SK-N-SH (cell line): ENCODE results near the gene PCNT. TPM values are rescaled to one million over a fixed set of nuclear protein-coding genes. Genes with fewer than 3 reads are reported as not detected.

Experiments
- CTCF ChIA-PET: fragments of 300-600, 350-600 bp; formaldehyde crosslinking; extraction: SDS; loops from one replicate; lab custom pipeline; 2021; lab: Yijun Ruan, JAX
- POLR2A ChIA-PET: fragments of 350-600 bp; sonication (Branson Sonifier 250); formaldehyde crosslinking; extraction: SDS; loops from one replicate; lab custom pipeline; 2020; ENCODE audit warnings: antibody characterized with exemption, inconsistent platforms; lab: Yijun Ruan, JAX
- DNase-seq: peaks from one replicate; pipeline ENCODE4 v3.0.0; 2012
- H2AFZ ChIP-seq: fragments of 200-600 bp; sonication (generic); 2 replicates; pipeline ENCODE4 v1.8.1; 2016; ENCODE audit warnings: antibody characterized with exemption, mild to moderate bottlenecking, low read depth
- H3F3A ChIP-seq: fragments of 200-600 bp; sonication (generic); replicated peaks from 2 replicates; pipeline ENCODE3; 2016; ENCODE audit warnings: antibody characterized with exemption, mild to moderate bottlenecking; ENCODE audit not compliant: insufficient read depth
- H3K27ac ChIP-seq, 2 experiments: fragments of 200-500 bp in 1 of 2; fragments of 200-600 bp in 1 of 2; sonication (Bioruptor generic) in 1 of 2; sonication (generic), shearing (Covaris generic) in 1 of 2; 2 replicates each; pipeline versions ENCODE4 v1.5.1 to v1.6.1; 2014 to 2016; ENCODE audit warnings: low read depth in 2 of 2, inconsistent platforms in 1 of 2, low read length in 1 of 2, mild to moderate bottlenecking in 1 of 2, mixed read lengths in 1 of 2
- H3K27me3 ChIP-seq: fragments of 200-600 bp; sonication (generic), shearing (Covaris generic); 2 replicates; pipeline ENCODE4 v1.6.1; 2016; ENCODE audit warnings: mixed run types; ENCODE audit not compliant: insufficient read depth
- H3K36me3 ChIP-seq, 2 experiments: fragments of 200-500 bp in 1 of 2; fragments of 200-600 bp in 1 of 2; sonication (Bioruptor generic) in 1 of 2; sonication (generic) in 1 of 2; replicated peaks in 1 of 2; 2 replicates each; pipeline versions ENCODE3 to v1.5.1; 2014 to 2016; ENCODE audit warnings: low read length in 1 of 2, mild to moderate bottlenecking in 1 of 2; ENCODE audit not compliant: insufficient read depth in 2 of 2, control insufficient read depth in 1 of 2
- H3K4me1 ChIP-seq, 2 experiments: fragments of 200-500 bp in 1 of 2; fragments of 200-600 bp in 1 of 2; sonication (Bioruptor generic) in 1 of 2; sonication (generic), shearing (Covaris generic) in 1 of 2; 2 replicates each; pipeline versions ENCODE4 v1.5.1 to v1.6.1; 2014 to 2016; ENCODE audit warnings: low read depth in 1 of 2, low read length in 1 of 2, mixed run types in 1 of 2; ENCODE audit not compliant: insufficient read depth in 2 of 2, control insufficient read depth in 1 of 2
- H3K4me2 ChIP-seq: fragments of 200-600 bp; sonication (generic), shearing (Covaris generic); 2 replicates; pipeline ENCODE4 v1.6.1; 2017; ENCODE audit warnings: mixed run types
- H3K4me3 ChIP-seq, 2 experiments: fragments of 200-500 bp in 1 of 2; fragments of 200-600 bp in 1 of 2; sonication (Bioruptor generic) in 1 of 2; sonication (generic), shearing (Covaris generic) in 1 of 2; 2 replicates each; pipeline versions ENCODE4 v1.5.1 to v1.8.1; 2014 to 2016; ENCODE audit warnings: low read depth in 2 of 2, inconsistent platforms in 1 of 2, low read length in 1 of 2, mild to moderate bottlenecking in 1 of 2, mixed read lengths in 1 of 2, moderate library complexity in 1 of 2
- H3K79me2 ChIP-seq: fragments of 200-600 bp; sonication (generic); 2 replicates; pipeline ENCODE4 v1.8.1; 2017; ENCODE audit warnings: mild to moderate bottlenecking; ENCODE audit not compliant: insufficient read depth
- H3K9ac ChIP-seq: fragments of 200-600 bp; sonication (generic); 2 replicates; pipeline ENCODE4 v1.6.1; 2017; ENCODE audit warnings: mixed run types
- H3K9me2 ChIP-seq: fragments of 200-600 bp; sonication (generic); 2 replicates; pipeline ENCODE4 v1.6.1; 2017; ENCODE audit warnings: mixed run types
- H3K9me3 ChIP-seq: fragments of 200-600 bp; sonication (generic); 2 replicates; pipeline ENCODE4 v1.6.1; 2017; ENCODE audit warnings: mixed run types, mild to moderate bottlenecking, moderate library complexity
- H4K20me1 ChIP-seq: fragments of 200-600 bp; sonication (generic); 2 replicates; pipeline ENCODE4 v1.6.1; 2017; ENCODE audit warnings: mild to moderate bottlenecking, mixed run types; ENCODE audit not compliant: insufficient read depth
- CTCF ChIP-seq: fragments of 200-600 bp; sonication (generic); IDR thresholded peaks from 2 replicates; pipeline ENCODE4 v1.6.1; 2017; ENCODE audit warnings: antibody characterized with exemption, mild to moderate bottlenecking, moderate library complexity
- FOXJ3 ChIP-seq: sonication (generic); formaldehyde crosslinking; IDR thresholded peaks from 2 replicates; pipeline ENCODE4 v1.5.1; 2020; ENCODE audit warnings: mild to moderate bottlenecking, missing genetic modification reagents
- GATA2 ChIP-seq: sonication (generic); formaldehyde crosslinking; IDR thresholded peaks from 2 replicates; pipeline ENCODE4 v1.5.0; 2020; ENCODE audit warnings: mild to moderate bottlenecking, missing genetic modification reagents
- MAX ChIP-seq: IDR thresholded peaks from 2 replicates; pipeline ENCODE4 v1.4.0; 2012; ENCODE audit warnings: low read depth
- MEF2A ChIP-seq: IDR thresholded peaks from 2 replicates; pipeline ENCODE4 v1.4.0; 2012; ENCODE audit warnings: low read depth, borderline replicate concordance
- MXI1 ChIP-seq: IDR thresholded peaks from 2 replicates; pipeline ENCODE4 v1.6.1; 2012; ENCODE audit warnings: mild to moderate bottlenecking, low read depth, low read length, improper control_type of control experiment
- NFIC ChIP-seq: IDR thresholded peaks from 2 replicates; pipeline ENCODE4 v1.4.0; 2012; ENCODE audit warnings: borderline replicate concordance
- NRF1 ChIP-seq: IDR thresholded peaks from 2 replicates; pipeline ENCODE4 v1.6.1; 2012; ENCODE audit warnings: low read depth, mild to moderate bottlenecking, low read length
- RFX5 ChIP-seq: IDR thresholded peaks from 2 replicates; pipeline ENCODE4 v1.6.1; 2012; ENCODE audit warnings: mild to moderate bottlenecking, improper control_type of control experiment, low read length
- RXRA ChIP-seq: IDR thresholded peaks from 2 replicates; pipeline ENCODE4 v1.4.0; 2012; ENCODE audit warnings: low read depth, mild to moderate bottlenecking, borderline replicate concordance
- SIN3A ChIP-seq: IDR thresholded peaks from 2 replicates; pipeline ENCODE4 v1.6.1; 2012; ENCODE audit warnings: low read depth, mild to moderate bottlenecking, low read length, moderate library complexity, borderline replicate concordance
- SMC3 ChIP-seq: IDR thresholded peaks from 2 replicates; pipeline ENCODE4 v1.6.1; 2012; ENCODE audit warnings: low read depth, low read length, improper control_type of control experiment
- TCF12 ChIP-seq: IDR thresholded peaks from 2 replicates; pipeline ENCODE4 v1.4.0; 2012
- TEAD4 ChIP-seq: IDR thresholded peaks from 2 replicates; pipeline ENCODE4 v1.4.0; 2012; ENCODE audit warnings: mild to moderate bottlenecking, borderline replicate concordance; ENCODE audit not compliant: insufficient read depth
- WGBS: methylation state at CpG from one replicate; pipeline ENCODE4 v1.1.6; 2017; ENCODE audit warnings: low lambda C conversion rate; 5-methylcytosine and 5-hydroxymethylcytosine counted together
- polyA plus RNA-seq, 3 experiments: library from polyadenylated mRNA; depleted of rRNA; stranded (reverse); fragments of >200 nt; gene quantifications; 2 replicates each; pipeline ENCODE4 v1.2.3, GENCODE V29; 2012
- TF ChIP-seq, protein P1 (sequence below): fragments of 150-350 bp; IDR thresholded peaks from 2 replicates; pipeline ENCODE4 v1.6.1; 2016; ENCODE audit warnings: mild to moderate bottlenecking, low read depth, low read length
- TF ChIP-seq, protein P2 (sequence below): fragments of 150-350 bp; IDR thresholded peaks from 2 replicates; pipeline ENCODE4 v1.6.1; 2017; ENCODE audit warnings: antibody characterized with exemption, low read length, low read depth, borderline replicate concordance
- TF ChIP-seq, protein P3 (sequence below): IDR thresholded peaks from 2 replicates; pipeline ENCODE4; 2012

Gene PCNT
- polyA plus RNA-seq, 1 of the 3 experiments (the other 2 are of a cell fraction): 15.7 TPM

GRCh38 chr21:46312949-46313348, 11.0 kb upstream of the PCNT start:
- Histone ChIP-seq H3K4me3 (no peak overlapping the region), H4K20me1 (no peaks in the 10 kb centered on the region), H3K36me3 (peaks cover 0 to 18% of the 10 kb centered on the region in 2 experiments), H3K27ac (no peak overlapping the region), H3K4me2 (no peak overlapping the region), H3K27me3 (no peaks in the 10 kb centered on the region), H3K9me3 (no peaks in the 10 kb centered on the region), H3K9me2 (no peaks in the 10 kb centered on the region), H3K4me1 (peaks cover 0 to 3% of the 10 kb centered on the region in 2 experiments; a peak in 1 of 4 replicates), H2AFZ (no peak overlapping the region), H3K9ac (no peak overlapping the region), H3K79me2 (no peaks in the 10 kb centered on the region), H3F3A (no peaks in the 10 kb centered on the region)
- ChIA-PET CTCF (interaction anchor here (0.6 kb wide), 1 partner anchor 52 kb away, joined by 3 read pairs; no protein-coding TSS in a partner anchor), POLR2A (no interaction called here)
- TF ChIP-seq GATA2 (no peak), MXI1 (no peak)
- TF ChIP-seq, protein P1, sequence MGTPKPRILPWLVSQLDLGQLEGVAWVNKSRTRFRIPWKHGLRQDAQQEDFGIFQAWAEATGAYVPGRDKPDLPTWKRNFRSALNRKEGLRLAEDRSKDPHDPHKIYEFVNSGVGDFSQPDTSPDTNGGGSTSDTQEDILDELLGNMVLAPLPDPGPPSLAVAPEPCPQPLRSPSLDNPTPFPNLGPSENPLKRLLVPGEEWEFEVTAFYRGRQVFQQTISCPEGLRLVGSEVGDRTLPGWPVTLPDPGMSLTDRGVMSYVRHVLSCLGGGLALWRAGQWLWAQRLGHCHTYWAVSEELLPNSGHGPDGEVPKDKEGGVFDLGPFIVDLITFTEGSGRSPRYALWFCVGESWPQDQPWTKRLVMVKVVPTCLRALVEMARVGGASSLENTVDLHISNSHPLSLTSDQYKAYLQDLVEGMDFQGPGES: no peak
- no peak for DNase-seq
- WGBS: 92% methylated on average over 5 of the region's 5 CpGs

- CTCF ChIA-PET: interaction anchor here (0.8 to 1.1 kb wide), 2 partner anchors 11 kb away, joined by 3 to 4 read pairs; a partner anchor contains a TSS
- no peaks in the 10 kb centered on the region for H3K9me3 ChIP-seq
- H3K36me3 ChIP-seq: peaks cover 0 to 11% of the 10 kb centered on the region in 2 experiments
- peaks cover 7% of the 10 kb centered on the region for H3K79me2 ChIP-seq
- no peaks in the 10 kb centered on the region for H4K20me1 ChIP-seq
- no peak overlapping the region for H2AFZ ChIP-seq
- no peak overlapping the region for H3K4me3 ChIP-seq
- POLR2A ChIA-PET: no interaction called here
- no peaks in the 10 kb centered on the region for H3K9me2 ChIP-seq
- TF ChIP-seq, protein P2, sequence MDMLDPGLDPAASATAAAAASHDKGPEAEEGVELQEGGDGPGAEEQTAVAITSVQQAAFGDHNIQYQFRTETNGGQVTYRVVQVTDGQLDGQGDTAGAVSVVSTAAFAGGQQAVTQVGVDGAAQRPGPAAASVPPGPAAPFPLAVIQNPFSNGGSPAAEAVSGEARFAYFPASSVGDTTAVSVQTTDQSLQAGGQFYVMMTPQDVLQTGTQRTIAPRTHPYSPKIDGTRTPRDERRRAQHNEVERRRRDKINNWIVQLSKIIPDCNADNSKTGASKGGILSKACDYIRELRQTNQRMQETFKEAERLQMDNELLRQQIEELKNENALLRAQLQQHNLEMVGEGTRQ: no peak
- TF ChIP-seq CTCF (no peak), NRF1 (no peak), TCF12 (no peak), TEAD4 (no peak), SMC3 (no peak), RXRA (no peak), GATA2 (no peak), NFIC (no peak), MAX (no peak), MXI1 (no peak), SIN3A (no peak), MEF2A (no peak), RFX5 (no peak), FOXJ3 (CRISPR knock-in tag) (no peak)
- TF ChIP-seq, protein P3, sequence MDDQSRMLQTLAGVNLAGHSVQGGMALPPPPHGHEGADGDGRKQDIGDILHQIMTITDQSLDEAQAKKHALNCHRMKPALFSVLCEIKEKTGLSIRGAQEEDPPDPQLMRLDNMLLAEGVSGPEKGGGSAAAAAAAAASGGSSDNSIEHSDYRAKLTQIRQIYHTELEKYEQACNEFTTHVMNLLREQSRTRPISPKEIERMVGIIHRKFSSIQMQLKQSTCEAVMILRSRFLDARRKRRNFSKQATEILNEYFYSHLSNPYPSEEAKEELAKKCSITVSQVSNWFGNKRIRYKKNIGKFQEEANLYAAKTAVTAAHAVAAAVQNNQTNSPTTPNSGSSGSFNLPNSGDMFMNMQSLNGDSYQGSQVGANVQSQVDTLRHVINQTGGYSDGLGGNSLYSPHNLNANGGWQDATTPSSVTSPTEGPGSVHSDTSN: no peak
- TF ChIP-seq, protein P1: no peak
- H3K4me2 ChIP-seq: no peak overlapping the region
- DNase-seq: no peak
- no peak overlapping the region for H3K27ac ChIP-seq
- no peaks in the 10 kb centered on the region for H3K27me3 ChIP-seq
- peaks cover 0 to 18% of the 10 kb centered on the region in 2 experiments; a peak in 1 of 4 replicates for H3K4me1 ChIP-seq
- H3K9ac ChIP-seq: no peak overlapping the region
- 93% methylated on average over 11 of the region's 22 CpGs for WGBS
- H3F3A ChIP-seq: no peaks in the 10 kb centered on the region
These were observed 9.4 kb upstream of the PCNT start for GRCh38 chr21:46314441-46315020.
